ENCODE results near the gene CDK16.

- TF ChIP-seq EZH2 (conservative IDR thresholded peaks at IDR 0.05; ENCODE audit: low read depth, low read length) (no peak), ZMAT3 (CRISPR knock-in tag; conservative IDR thresholded peaks at IDR 0.05) (no peak), MXI1 (IDR thresholded peaks at IDR 0.05; ENCODE audit: borderline replicate concordance, low read depth, low read length) (no peak), RBAK (CRISPR knock-in tag; IDR thresholded peaks at IDR 0.05) (no peak), PATZ1 (CRISPR knock-in tag; IDR thresholded peaks at IDR 0.05) (no peak), POLR2A (IDR thresholded peaks at IDR 0.05; ENCODE audit: insufficient read depth in 1 of 2, low read depth in 2 of 2, low read length in 2 of 2) (no peak), ZNF780A (CRISPR knock-in tag; IDR thresholded peaks at IDR 0.05) (no peak), KDM3A (CRISPR knock-in tag; IDR thresholded peaks at IDR 0.05; ENCODE audit: low read depth) (no peak), POLR2AphosphoS5 (IDR thresholded peaks at IDR 0.05; ENCODE audit: low read depth, low read length) (no peak)
Measured at GRCh38 chrX:47178337-47178736, 40.1 kb upstream of the CDK16 start.

Data from HepG2 (cell line).